Stimulated activated CD4-positive, alpha-beta T cell treated with anti-CD3 and anti-CD28 coated beads, Interleukin-1b, Interleukin-23, amount 100 ng/mL, for 48 hours (primary cell): ENCODE measurements around the gene MVB12B.
"Not testable (repeated sequence)": the region's sequence is repeated elsewhere in the genome, so short reads cannot be mapped to it uniquely, and the experiment has no call there.

Source experiments
- DNase-seq: peaks from one replicate; pipeline ENCODE4 v3.0.0-alpha.2; 2020

The MVB12B gene

GRCh38 chr9:126326228-126327005 is at the start of gene MVB12B:
Gene MVB12B, plus strand, starts transcription at chr9:126326829. Its CDS starts 101 bp downstream, at chr9:126326930.
- peak; percentile 29 for DNase-seq

- no peak for DNase-seq
These were observed 42.7 kb upstream of the MVB12B start for GRCh38 chr9:126283799-126284465.

GRCh38 chr9:126285652-126286051 is 41.0 kb upstream of the MVB12B start:
- DNase-seq: not testable (repeated sequence)

- no peak for DNase-seq
These were observed 39.3 kb upstream of the MVB12B start for GRCh38 chr9:126287166-126287866.

- no peak for DNase-seq
These were observed 35.8 kb upstream of the MVB12B start for GRCh38 chr9:126290871-126291270.

GRCh38 chr9:126291925-126292324 is 34.7 kb upstream of the MVB12B start:
- no peak for DNase-seq

GRCh38 chr9:126292736-126293521 is 33.7 kb upstream of the MVB12B start:
- DNase-seq: no peak

- DNase-seq: no peak
These were observed 33.1 kb upstream of the MVB12B start for GRCh38 chr9:126293522-126293889.

- no peak for DNase-seq
These were observed 32.1 kb upstream of the MVB12B start for GRCh38 chr9:126294331-126295081.

- no peak for DNase-seq
These were observed 31.5 kb upstream of the MVB12B start for GRCh38 chr9:126295082-126295477.

GRCh38 chr9:126295516-126295915 is 31.1 kb upstream of the MVB12B start:
- no peak for DNase-seq

GRCh38 chr9:126295936-126296600 is 30.6 kb upstream of the MVB12B start:
- DNase-seq: no peak

GRCh38 chr9:126296687-126297086 is 29.9 kb upstream of the MVB12B start:
- DNase-seq: no peak

GRCh38 chr9:126297661-126298060 is 29.0 kb upstream of the MVB12B start:
- no peak for DNase-seq

- DNase-seq: no peak
These were observed 28.4 kb upstream of the MVB12B start for GRCh38 chr9:126298063-126298801.

- DNase-seq: no peak
These were observed 26.8 kb upstream of the MVB12B start for GRCh38 chr9:126299706-126300276.

GRCh38 chr9:126301196-126301595 is 25.4 kb upstream of the MVB12B start:
- no peak for DNase-seq

GRCh38 chr9:126301985-126302603 is 24.5 kb upstream of the MVB12B start:
- peak; percentile 35 for DNase-seq

GRCh38 chr9:126302730-126303129 is 23.9 kb upstream of the MVB12B start:
- DNase-seq: no peak

GRCh38 chr9:126303488-126303887 is 23.1 kb upstream of the MVB12B start:
- no peak for DNase-seq
